Effector memory CD4-positive, alpha-beta T cell (primary cell): Measurements from ENCODE around the gene PROB1.

Experiments
- DNase-seq, 3 donors: peaks; one replicate each; pipeline ENCODE4 v3.0.0-alpha.2; 2020
- H3K27ac ChIP-seq: 2 replicates; pipeline ENCODE4 v1.7.0; 2013; ENCODE audit warnings: mild to moderate bottlenecking, low read length, moderate library complexity; ENCODE audit not compliant: insufficient read depth, poor library complexity, severe bottlenecking
- H3K27me3 ChIP-seq: replicated peaks from 2 replicates; pipeline ENCODE4 v1.7.0; 2013; ENCODE audit warnings: mild to moderate bottlenecking, low read length; ENCODE audit not compliant: insufficient read depth, control insufficient read depth, poor library complexity, severe bottlenecking
- H3K36me3 ChIP-seq: 2 replicates; pipeline ENCODE4 v1.7.0; 2013; ENCODE audit warnings: mild to moderate bottlenecking, low read length, moderate library complexity; ENCODE audit not compliant: control insufficient read depth, insufficient read depth
- H3K4me1 ChIP-seq: 2 replicates; pipeline ENCODE4 v1.7.0; 2013; ENCODE audit warnings: low read length, mild to moderate bottlenecking; ENCODE audit not compliant: control insufficient read depth, insufficient read depth, poor library complexity, severe bottlenecking
- H3K4me3 ChIP-seq: 2 replicates; pipeline ENCODE4 v1.7.0; 2013; ENCODE audit warnings: low read length, low read depth, mild to moderate bottlenecking; ENCODE audit not compliant: insufficient read depth, poor library complexity, severe bottlenecking
- H3K9me3 ChIP-seq: 2 replicates; pipeline ENCODE4 v1.7.0; 2013; ENCODE audit warnings: mild to moderate bottlenecking, low read length, moderate library complexity; ENCODE audit not compliant: control insufficient read depth

The PROB1 gene

DNA sequence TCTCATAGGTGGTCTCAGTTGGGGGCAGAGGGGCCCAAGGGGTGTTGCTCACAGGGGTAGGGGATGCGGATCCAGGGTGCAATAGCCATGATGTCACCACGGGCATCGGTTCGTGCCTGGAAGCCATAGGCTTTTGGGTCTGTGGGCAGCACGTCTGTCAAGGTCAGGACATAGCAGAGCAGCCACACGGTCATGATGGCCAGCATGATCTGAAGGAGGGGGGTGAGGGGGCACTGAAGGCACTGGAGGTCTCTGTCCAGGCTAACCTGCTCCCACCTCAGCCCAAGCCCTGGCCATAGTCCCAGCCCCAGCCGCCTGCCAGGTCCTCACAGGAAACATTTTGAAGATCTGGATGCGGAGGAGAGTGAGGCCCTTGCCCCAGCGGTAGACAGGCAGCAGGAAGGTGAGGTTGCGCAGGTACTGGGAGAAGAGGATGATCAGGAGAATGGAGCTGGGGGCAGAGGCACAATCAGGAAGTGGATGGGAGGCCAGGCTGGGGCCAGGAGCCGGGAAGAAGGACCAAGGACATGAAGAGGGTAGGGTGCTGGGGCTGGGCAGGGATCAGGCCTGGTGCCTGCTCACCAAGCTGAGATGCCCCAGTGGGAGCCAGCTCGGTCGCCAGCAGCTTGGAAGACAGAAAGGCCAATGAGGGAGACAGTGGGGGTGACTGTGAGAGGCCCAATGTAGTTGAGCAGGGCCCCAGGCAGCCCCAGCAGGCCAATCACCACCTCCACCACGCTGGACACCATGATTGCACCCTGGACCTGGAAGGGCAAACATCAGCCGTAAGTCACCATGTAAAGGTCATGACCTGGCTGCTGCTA is 15.1 kb downstream of the PROB1 start:
- Histone ChIP-seq H3K27ac (no peak overlapping the region), H3K4me3 (no peak overlapping the region), H3K4me1 (peaks cover 6% of the 10 kb centered on the region), H3K36me3 (no peaks in the 10 kb centered on the region), H3K9me3 (no peaks in the 10 kb centered on the region), H3K27me3 (no peaks in the 10 kb centered on the region)
- DNase-seq: no peak

DNA sequence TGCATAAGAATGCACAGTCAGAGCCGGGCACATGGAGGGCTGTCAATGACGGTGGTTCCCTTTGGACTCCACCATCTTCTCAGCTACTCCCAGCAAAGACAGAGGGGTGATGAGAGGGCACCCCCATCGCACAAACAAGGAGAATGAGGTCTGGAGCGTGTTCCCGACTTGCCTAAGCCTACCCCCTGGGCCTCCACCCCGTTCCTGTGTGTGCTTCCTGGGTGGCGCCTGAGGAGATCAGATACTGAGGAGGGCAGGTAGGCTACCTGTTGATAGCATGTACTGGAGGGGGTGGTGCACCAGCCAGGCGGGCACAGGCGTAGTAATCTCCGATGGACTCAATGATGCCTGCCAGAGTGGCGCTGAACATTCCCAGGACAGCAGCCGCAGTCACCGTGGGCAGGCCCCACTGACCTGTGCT is 16.0 kb downstream of the PROB1 start:
- Histone ChIP-seq H3K36me3 (no peaks in the 10 kb centered on the region), H3K4me1 (no peaks in the 10 kb centered on the region), H3K27ac (no peak overlapping the region), H3K9me3 (no peaks in the 10 kb centered on the region), H3K4me3 (no peak overlapping the region), H3K27me3 (no peaks in the 10 kb centered on the region)
- no peak for DNase-seq

DNA sequence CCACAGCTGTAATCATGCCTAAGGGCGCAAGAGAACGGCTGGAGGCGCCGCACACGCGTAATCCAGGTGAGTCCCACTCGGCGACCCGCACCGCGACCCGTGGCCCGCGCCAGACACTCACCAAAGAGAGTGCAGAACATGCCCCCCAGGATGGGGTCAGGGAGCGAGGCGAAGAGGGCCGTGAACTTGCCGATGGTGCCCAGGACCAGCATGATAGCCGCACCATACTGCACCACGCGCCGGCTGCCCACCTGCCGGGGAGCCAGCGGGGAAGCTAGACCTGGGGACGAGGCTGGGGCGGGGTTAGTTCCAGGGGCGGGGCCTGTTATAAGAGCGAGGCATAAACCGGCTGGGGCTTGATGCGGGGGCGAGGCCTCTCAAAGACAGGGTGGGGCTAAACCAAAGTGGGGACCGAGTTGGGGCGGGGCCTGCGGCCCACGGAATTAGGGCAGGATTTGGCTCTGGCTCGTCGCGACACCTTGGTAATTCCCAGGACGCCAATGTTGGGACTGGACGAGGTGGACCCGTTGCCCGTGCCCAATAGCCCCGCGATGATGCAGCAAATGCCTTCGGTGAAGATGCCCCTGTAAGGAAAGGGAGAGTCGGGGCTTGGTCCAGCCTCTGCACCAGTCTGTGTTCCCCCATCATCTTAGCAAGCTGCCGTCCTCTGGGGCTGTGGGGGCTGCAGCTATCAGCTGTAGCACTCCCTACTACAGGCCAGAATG is 16.6 kb downstream of the PROB1 start:
- H3K9me3 ChIP-seq: no peaks in the 10 kb centered on the region
- no peaks in the 10 kb centered on the region for H3K36me3 ChIP-seq
- H3K4me1 ChIP-seq: no peaks in the 10 kb centered on the region
- no peaks in the 10 kb centered on the region for H3K27me3 ChIP-seq
- no peak overlapping the region for H3K27ac ChIP-seq
- no peak overlapping the region for H3K4me3 ChIP-seq
- DNase-seq: no peak

DNA sequence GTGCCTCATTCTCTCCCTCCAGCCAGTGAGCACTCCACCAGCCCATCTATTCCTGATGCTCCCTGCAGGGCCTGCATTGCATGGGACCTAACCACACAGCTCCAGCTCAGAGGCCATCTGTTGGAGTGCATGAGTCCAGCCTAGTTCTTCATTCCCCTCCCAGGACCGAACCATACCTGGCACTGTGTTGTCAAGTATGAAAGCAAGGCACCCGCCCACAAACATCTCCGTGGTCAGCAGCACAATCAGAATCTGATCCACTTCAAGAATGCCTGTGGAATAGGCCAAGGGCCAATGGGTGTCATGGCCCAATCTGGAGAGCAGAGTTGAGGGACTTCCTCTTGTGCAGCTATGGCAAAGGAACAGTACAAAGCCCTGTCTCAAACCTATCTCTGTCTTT is 17.7 kb downstream of the PROB1 start:
- no peak overlapping the region for H3K4me3 ChIP-seq
- no peaks in the 10 kb centered on the region for H3K9me3 ChIP-seq
- DNase-seq: no peak
- no peak overlapping the region for H3K27ac ChIP-seq
- H3K4me1 ChIP-seq: no peaks in the 10 kb centered on the region
- H3K36me3 ChIP-seq: peaks cover under 1% of the 10 kb centered on the region
- no peaks in the 10 kb centered on the region for H3K27me3 ChIP-seq

GRCh38 chr5:139376364-139376763 is 18.5 kb downstream of the PROB1 start:
- Histone ChIP-seq H3K4me1 (no peaks in the 10 kb centered on the region), H3K4me3 (no peak overlapping the region), H3K9me3 (no peaks in the 10 kb centered on the region), H3K27ac (no peak overlapping the region), H3K36me3 (peaks cover 8% of the 10 kb centered on the region), H3K27me3 (no peaks in the 10 kb centered on the region)
- DNase-seq: no peak

GRCh38 chr5:139374909-139375308 is 20.0 kb downstream of the PROB1 start:
- no peaks in the 10 kb centered on the region for H3K27me3 ChIP-seq
- DNase-seq: no peak

GRCh38 chr5:139371482-139372435 is 23.1 kb downstream of the PROB1 start:
- Histone ChIP-seq H3K9me3 (no peaks in the 10 kb centered on the region), H3K4me1 (no peaks in the 10 kb centered on the region), H3K27ac (no peak overlapping the region), H3K27me3 (no peaks in the 10 kb centered on the region), H3K4me3 (no peak overlapping the region), H3K36me3 (peaks cover 13% of the 10 kb centered on the region)
- DNase-seq: no peak

More at GRCh38 chr5:139374909-139375308, 20.0 kb downstream of the PROB1 start:
- Histone ChIP-seq H3K36me3 (peaks cover 8% of the 10 kb centered on the region), H3K4me3 (no peak overlapping the region), H3K27ac (no peak overlapping the region), H3K9me3 (no peaks in the 10 kb centered on the region), H3K4me1 (no peaks in the 10 kb centered on the region)

DNA sequence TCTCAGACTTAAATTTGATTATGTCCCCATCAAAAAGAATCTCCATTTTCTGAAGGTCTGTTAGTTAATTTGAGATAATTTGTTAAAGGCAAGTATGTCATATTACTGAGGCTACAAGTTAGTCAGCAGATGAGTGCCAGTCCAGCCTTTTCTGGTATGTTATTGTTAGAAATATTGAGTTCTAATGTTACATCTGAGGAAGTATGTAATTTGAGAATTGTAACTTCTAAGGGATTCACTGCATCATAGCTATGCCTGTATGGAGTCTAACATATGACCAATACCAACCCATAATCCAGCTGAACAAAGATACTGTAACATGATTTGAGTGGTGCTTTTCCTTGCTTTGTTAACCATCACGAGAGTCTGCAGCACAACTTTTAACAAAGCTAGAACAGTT is 25.7 kb downstream of the PROB1 start:
- Histone ChIP-seq H3K27me3 (no peaks in the 10 kb centered on the region), H3K9me3 (no peaks in the 10 kb centered on the region), H3K27ac (no peak overlapping the region), H3K4me3 (no peak overlapping the region), H3K36me3 (peaks cover 27% of the 10 kb centered on the region), H3K4me1 (no peaks in the 10 kb centered on the region)
- no peak for DNase-seq

DNA sequence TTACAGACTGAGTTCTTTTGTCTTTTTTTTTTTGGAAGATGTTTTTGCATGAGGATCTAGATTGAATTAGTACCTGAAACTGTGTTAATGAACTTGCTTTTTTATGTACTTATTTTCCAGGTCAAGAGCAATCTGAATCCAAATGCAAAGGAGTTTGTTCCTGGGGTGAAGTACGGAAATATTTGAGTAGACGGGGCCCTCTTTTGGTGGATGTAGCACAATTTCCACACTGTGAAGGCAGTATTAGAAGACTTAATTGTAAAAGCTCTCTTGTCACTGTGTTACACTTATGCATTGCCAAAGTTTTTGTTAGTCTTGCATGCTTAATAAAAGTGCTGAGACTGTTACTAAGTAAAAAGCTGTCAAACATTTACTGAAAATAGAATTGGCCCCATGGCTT is 26.3 kb downstream of the PROB1 start:
- no peak overlapping the region for H3K4me3 ChIP-seq
- no peak overlapping the region for H3K27ac ChIP-seq
- peaks cover 33% of the 10 kb centered on the region for H3K36me3 ChIP-seq
- no peak for DNase-seq
- no peaks in the 10 kb centered on the region for H3K9me3 ChIP-seq
- no peaks in the 10 kb centered on the region for H3K27me3 ChIP-seq
- no peaks in the 10 kb centered on the region for H3K4me1 ChIP-seq
